HTR-8/SVneo (cell line): Measurements from ENCODE around the gene VARS2.
"Not testable (repeated sequence)": the region's sequence is repeated elsewhere in the genome, so short reads cannot be mapped to it uniquely, and the experiment has no call there.

Experiments
- DNase-seq: peaks from one replicate; pipeline ENCODE4 v3.0.0; 2011; ENCODE audit warnings: low spot score, mixed read lengths; ENCODE audit not compliant: insufficient read length
- FAIRE-seq: peaks from 2 replicates; lab custom pipeline; 2011; peaks lifted over from hg19 to GRCh38; lab: Jason Lieb, UNC

VARS2 gene

DNA sequence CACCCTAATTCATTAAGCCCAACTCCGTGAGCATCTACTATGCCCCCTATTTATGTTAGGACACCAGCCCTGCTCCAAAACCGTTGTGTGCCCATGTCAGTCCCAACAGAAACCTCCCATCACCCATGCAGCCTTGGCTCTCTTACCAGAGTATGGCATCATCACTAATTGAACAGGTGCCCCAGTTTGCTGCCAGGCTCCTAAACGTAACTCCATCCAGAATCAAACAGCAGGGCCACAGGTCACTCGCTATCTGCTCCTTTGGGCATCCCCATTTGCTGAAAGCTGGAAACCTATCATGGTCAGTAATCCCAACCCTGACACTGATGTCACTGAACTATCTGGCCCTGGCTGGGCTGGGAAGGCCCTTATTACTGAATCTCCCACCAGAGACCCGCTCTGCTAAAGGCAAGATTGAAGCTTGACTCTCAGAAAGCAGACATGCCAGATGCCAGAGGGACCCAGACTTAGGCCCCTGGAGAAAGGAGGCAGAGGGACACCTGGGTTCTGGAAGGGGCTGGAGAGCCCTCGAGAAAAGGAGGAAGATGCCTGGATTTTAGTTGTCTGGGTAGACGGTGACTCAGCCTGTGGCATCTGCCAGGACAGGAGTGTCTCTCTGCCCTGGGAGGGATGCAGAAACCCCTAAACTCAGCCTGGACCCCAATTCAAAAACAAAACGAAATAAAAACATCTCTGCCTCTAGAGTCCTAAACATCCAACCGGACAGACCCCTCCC lies 40.8 kb downstream of the VARS2 start:
- no peak for FAIRE-seq

DNA sequence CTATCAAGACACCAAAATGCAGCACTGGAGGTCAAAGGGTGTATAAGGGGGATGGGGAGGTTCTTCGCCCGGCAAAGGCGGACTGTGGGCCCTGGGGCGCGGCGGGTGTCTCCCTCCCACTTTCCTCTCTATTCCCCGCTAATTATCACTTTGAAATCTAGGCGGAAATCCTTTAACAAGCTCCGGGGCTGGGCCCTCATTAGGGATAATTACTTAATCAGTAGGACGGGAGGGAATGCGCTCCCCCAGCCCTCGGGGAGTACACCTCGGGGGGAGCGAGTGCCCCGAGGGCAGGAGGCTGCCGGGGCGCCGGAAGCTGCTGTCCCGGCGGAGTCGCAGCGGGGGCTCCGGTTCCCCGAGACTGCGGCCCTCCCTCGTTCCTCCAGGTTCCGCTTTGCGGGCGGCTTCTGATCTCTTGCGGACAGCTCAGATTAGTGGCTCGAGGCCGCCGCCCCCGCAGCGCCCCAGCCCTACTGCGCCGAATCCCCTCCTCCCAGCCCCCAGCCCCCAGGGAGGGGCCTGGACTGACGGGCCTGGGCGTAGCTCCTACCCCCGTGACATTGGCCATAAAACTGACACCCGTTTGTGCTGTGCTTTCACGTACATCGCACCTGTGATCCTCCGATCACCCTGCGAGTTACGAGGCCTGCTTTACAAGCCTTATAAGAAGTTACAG lies 41.5 kb downstream of the VARS2 start:
- FAIRE-seq: no peak
- peak; percentile 24 for DNase-seq

More for the DNA sequence above, 40.8 kb downstream of the VARS2 start:
- DNase-seq: no peak

DNA sequence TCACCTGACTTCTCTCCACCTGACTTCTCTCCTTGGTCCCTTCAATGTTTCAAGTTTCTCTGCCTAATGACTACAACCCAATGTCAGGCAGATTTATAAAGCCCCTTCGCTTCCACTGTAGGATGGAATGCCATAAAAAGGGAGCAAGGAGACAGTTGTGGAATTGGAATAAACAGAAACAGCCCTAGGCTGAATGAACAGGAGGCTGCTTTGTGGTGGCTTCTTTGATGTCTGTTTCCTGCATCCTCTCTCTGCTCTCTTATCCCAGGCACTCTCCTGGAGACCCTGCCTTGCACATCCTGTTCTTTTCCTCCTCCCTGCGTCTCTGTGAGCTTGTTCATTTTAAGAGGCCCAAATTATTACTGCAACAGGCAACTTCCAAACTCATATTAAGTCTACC lies 43.7 kb downstream of the VARS2 start:
- DNase-seq: no peak

DNA sequence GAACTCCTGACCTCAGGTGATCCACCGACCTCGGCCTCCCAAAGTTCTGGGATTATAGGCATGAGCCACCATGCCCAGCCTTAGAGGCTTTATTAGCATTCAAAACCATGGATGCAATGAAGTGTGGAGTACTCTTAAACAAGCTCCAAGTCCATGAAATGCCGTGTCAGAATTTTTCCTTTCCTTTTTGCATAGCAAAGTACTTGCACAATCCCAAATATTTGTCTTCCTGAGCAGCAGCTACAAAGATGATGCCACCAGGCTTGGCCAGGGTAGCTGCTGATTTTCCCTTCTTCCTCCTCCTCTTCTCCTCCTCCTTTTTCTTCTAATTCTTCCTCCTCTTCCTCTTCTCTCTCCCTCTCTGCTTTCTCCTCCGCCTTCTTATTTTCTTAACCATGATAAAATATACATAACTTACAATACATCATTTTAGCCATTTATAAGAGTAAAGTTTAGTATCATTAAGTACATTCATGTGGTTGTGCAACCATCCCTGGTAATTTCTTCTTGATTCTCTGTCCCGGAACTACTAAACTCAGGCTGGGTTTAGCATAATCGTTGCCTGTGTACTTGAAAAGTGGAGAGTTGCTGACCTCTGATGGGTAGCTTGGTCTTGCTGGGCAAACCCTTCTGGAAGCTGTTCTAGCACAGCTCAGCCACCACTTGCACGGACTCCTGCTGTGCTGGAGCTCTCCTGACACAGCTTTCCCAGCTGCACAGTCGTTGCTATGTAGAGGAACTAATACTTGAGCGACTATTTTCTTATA lies 47.1 kb downstream of the VARS2 start:
- FAIRE-seq (no peak), DNase-seq (no peak)

More for the DNA sequence above, 43.7 kb downstream of the VARS2 start:
- no peak for FAIRE-seq

DNA sequence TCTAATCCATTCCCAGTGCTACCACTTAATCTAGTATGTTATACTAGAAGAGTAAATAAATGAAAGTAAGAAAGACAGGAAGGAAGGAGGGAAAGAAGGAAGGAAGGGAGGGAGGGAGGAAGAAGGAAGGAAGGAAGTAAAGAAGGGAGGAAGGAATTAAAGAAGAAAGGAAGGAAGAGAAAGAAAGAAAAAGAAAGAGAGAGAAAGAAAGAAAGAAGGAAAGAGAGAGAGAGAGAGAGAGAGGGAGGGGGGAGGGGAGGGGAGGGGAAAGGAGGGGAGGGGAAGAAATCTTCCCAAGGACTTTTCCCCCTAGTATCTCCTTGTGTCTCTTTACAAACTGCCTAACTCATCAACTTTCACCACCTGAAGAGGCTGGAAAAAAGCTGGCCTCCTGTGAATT lies 48.7 kb downstream of the VARS2 start:
- DNase-seq (no peak), FAIRE-seq (no peak)

DNA sequence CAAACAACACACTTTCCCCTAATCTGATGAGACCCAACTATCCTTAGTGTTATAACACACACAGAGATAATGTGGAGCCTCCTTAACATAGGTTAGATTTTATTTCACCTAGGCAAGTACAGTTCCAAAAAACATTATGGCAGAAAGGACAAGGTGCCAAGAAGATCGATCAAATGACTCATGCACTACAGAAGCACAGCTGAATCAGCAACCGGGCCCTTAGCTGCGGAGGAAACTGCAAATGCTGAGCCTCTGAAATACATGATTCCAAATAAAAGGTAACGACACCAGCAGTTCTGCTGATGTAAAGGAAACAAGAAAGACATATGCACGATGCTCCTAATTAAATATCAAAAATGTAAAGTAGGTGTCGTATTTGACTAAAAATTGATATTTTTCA lies 49.6 kb downstream of the VARS2 start:
- FAIRE-seq (no peak), DNase-seq (no peak)

DNA sequence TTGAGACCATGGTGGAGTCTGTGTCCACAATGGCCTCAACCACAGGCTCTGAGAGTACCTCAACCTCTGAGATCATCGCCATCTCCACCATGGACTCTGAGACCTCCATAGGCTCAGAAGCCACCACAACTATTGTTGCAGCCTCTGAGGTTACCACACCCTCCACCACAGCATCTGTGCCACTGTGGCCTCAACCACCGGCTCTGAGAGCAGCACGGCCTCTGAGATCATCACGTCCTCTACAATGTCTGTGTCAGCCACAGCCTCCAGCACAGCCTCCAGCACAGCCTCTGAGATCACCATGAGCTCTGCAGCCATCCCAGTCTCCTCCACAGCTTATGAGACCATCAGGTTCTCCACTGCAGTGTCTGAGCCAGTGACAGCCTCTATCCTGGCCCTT lies 50.0 kb downstream of the VARS2 start:
- DNase-seq (no peak), FAIRE-seq (no peak)

DNA sequence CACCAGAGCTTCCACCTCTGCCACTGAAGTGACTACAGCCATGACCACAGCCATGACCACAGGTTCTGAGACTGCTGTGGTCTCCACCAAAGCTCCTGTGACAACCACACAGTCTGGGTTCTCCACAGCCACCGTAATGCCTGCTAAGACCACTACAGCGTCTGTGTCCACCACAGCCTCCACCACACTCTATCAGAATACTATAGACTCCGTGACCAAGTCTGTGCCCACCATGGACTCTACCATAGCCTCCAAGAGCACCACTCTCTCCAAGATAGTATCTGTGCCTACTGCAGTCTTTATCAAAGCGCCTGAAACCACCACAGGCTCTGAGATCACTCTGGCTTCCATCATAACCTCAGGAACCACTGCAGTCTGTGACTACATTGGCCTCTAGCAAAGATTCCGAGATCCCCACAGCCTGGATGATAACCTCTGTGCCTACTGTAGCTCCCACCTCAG lies 51.1 kb downstream of the VARS2 start:
- DNase-seq: no peak
- FAIRE-seq: no peak

DNA sequence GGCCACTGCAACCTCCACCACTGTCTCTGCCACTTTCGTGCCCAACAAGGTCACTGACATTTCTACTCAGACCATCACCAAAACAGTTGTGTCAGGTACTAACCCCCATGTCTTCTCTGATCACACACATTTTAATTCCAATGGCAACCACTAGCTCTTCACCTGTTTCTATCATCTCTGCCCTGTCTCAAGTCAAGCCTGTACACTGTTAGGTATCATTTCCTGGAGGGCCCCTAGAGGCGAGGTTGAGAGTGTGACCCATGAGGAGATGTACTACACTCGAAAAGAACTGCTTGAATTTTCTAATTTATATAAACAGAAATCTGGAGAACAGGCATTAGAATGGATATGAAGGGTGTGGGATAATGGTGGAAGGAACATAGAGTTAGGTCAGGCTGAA lies 52.1 kb downstream of the VARS2 start:
- FAIRE-seq (no peak), DNase-seq (no peak)

DNA sequence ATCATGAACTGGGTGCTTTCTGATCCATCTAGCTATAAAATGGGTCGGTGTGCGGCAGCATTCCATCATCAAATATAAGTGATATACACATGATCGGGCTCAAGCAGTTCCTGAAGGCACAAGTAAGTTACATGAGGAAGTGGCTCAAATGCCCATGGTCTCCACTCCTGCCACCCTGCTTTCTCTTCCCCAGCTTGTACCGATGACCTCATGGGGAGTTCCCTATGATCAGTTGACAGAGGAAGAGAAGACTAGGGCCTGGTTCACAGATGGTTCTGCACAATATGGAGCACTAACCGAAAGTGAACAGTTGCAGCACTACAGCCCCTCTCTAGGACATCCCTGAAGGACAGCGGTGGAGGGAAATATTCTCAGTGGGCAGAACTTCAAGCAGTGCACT lies 55.1 kb downstream of the VARS2 start:
- DNase-seq, FAIRE-seq: not testable (repeated sequence)

DNA sequence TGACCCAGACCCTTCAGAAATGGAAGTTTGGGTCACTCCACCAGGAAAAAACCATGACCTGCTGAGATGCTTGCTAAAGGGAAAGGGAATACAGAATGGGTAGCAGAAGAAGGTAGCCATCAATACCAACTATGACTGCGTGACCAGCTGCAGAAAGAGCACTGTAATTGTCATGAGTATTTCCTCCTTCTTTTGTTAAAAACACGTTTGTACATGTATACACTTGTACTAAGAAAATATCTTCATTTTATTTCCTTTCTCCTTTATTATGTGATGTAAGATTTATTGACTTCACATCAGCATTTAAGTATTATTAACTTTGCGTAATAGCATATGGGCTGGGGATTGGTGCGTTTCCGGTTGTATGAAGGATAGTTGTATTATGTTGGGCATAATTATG lies 56.9 kb downstream of the VARS2 start:
- FAIRE-seq (no peak), DNase-seq (no peak)

DNA sequence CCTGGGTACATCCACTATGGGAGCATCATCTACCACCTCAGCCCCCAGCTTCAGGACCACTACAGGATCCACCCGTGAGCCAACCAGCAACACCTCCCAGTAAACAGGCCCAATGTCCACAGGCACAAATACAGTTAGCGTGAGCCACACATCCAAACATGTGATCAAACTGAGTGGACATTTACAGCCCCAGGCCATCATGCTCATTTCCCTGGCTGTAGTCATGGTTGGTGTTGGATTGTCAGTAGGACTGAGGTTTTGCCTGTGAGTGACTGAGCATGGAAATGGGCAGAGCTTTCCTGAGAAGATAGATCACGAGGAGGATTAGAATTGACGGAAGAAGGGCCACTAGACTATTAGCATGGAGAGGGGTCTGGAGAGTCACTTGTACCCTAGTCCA lies 58.8 kb downstream of the VARS2 start:
- DNase-seq (no peak), FAIRE-seq (peak; percentile 84)

DNA sequence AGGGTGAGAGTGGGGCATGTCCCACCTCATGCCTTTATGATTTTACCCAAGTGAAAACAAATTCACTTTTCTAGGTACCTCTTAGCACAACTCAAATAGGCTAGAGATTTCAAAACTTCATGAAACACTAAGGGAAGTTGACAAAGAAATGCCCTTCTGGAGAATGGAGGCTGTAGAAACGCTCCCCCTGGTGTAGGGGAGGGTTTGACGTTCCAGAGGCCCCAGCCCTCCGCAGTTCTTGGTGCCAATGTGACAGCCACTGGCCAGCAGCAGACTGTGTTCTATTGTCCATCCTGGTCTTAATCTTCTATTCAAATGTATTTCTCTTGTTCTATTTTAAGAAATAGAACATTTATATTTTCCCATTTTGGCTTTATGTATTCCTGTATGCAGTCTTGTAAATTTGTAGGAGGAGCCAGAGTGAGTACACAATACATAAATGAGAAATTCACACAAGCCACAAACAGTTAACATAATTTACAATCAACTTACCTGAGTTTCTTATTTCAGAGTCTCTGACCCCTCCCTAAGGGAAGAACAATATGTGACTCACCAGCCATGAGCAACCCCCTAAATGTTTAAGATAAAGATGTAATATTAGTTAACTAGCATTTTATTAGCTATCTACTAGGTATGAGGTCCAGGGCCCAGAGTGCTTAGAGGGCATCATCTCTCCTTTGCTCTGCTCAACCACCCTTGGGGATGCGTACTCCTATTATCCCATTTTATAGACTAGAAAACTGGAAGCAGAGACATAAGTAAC lies 60.6 kb downstream of the VARS2 start:
- no peak for FAIRE-seq
- DNase-seq: no peak
